Epithelial cell of esophagus (primary cell): ENCODE data around the gene DGCR8.

Experiments
- DNase-seq: peaks from one replicate; pipeline ENCODE4 v3.0.0; 2010; ENCODE audit warnings: low read depth
- H3K4me3 ChIP-seq: 2 replicates; pipeline ENCODE4 v1.5.1; 2011; ENCODE audit warnings: mild to moderate bottlenecking, low read length, control low read depth
- TF ChIP-seq, protein P1 (sequence below): IDR thresholded peaks from 2 replicates; pipeline ENCODE4 v1.5.1; 2011; ENCODE audit warnings: low read depth, mild to moderate bottlenecking, low read length, control low read depth, inconsistent platforms; ENCODE audit not compliant: insufficient read depth; ENCODE audit errors: missing control alignments

DGCR8 gene

GRCh38 chr22:20083891-20084546, 4.0 kb downstream of the DGCR8 start:
- no peak for DNase-seq
- TF ChIP-seq, protein P1, sequence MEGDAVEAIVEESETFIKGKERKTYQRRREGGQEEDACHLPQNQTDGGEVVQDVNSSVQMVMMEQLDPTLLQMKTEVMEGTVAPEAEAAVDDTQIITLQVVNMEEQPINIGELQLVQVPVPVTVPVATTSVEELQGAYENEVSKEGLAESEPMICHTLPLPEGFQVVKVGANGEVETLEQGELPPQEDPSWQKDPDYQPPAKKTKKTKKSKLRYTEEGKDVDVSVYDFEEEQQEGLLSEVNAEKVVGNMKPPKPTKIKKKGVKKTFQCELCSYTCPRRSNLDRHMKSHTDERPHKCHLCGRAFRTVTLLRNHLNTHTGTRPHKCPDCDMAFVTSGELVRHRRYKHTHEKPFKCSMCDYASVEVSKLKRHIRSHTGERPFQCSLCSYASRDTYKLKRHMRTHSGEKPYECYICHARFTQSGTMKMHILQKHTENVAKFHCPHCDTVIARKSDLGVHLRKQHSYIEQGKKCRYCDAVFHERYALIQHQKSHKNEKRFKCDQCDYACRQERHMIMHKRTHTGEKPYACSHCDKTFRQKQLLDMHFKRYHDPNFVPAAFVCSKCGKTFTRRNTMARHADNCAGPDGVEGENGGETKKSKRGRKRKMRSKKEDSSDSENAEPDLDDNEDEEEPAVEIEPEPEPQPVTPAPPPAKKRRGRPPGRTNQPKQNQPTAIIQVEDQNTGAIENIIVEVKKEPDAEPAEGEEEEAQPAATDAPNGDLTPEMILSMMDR: no peak
- no peak overlapping the region for H3K4me3 ChIP-seq

DNA sequence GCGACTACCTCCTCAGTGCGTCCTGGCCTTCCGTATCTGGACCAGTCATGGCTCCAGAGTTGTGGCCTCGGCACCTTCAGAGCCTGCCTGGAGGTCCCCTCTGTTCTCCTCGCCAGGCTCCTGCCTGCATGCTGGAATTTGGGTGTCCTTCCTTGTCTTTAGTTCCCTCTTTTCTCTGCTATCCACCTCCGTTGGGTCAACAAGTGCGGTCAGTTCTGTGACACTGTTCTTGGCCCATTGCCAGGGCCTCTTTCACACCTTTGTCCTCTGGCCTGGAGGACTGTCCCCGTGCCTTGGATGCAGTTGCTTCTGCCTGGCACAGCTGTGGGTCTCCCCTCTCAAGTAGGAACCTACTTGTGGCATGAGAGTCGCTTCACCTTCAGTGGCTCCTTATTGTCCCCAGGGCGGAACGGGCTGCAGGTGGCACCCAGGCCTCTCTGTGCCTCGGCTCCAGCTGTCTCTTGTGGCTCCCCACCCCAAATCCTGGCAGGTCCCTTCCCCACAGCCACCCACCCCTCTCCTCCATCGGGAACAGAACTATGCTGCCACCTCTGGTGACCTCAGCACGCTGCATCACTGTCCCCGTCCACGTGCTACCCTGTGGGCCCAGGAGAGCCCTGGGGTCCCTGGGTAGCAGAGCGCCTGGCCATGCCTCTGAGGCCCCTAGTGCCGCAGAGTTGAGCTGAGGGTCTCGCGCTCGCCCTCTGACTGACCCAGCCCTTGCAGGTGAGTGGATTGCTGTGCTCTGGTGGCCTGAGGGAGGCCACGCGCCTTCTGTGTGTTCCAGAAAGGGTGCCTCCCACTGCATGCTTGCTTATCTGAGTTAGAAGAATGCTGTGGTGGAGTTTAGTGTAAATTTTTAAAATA, 4.7 kb downstream of the DGCR8 start:
- TF ChIP-seq, protein P1: peak; percentile 50
- no peak overlapping the region for H3K4me3 ChIP-seq

GRCh38 chr22:20085651-20086050, 5.6 kb downstream of the DGCR8 start:
- TF ChIP-seq, protein P1: no peak
- no peak overlapping the region for H3K4me3 ChIP-seq
- no peak for DNase-seq

More for the DNA sequence above, 4.7 kb downstream of the DGCR8 start:
- no peak for DNase-seq

DNA sequence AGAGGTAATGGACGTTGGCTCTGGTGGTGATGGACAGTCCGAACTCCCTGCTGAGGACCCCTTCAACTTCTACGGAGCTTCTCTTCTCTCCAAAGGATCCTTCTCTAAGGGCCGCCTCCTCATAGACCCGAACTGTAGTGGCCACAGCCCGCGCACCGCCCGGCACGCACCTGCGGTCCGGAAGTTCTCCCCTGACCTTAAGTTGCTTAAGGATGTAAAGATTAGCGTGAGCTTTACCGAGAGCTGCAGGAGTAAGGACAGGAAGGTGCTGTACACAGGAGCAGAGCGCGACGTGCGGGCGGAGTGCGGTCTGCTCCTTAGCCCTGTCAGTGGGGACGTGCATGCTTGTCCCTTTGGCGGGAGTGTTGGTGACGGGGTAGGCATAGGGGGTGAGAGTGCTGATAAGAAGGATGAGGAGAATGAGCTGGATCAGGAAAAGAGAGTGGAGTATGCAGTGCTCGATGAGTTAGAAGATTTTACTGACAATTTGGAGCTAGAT, 6.1 kb downstream of the DGCR8 start:
- TF ChIP-seq, protein P1: no peak
- no peak for DNase-seq

GRCh38 chr22:20086763-20087162, 6.7 kb downstream of the DGCR8 start:
- TF ChIP-seq, protein P1: no peak
- DNase-seq: no peak

More for the DNA sequence above, 6.1 kb downstream of the DGCR8 start:
- H3K4me3 ChIP-seq: no peak overlapping the region

GRCh38 chr22:20087319-20088262, 7.5 kb downstream of the DGCR8 start:
- DNase-seq: no peak
- H3K4me3 ChIP-seq: no peak overlapping the region
- TF ChIP-seq, protein P1: no peak

More at GRCh38 chr22:20086763-20087162, 6.7 kb downstream of the DGCR8 start:
- no peak overlapping the region for H3K4me3 ChIP-seq
